Measurements from ENCODE around the gene RPS27. TPM values are rescaled to one million over a fixed set of nuclear protein-coding genes. Genes with fewer than 3 reads are reported as not detected.
A peak's percentile ranks its signal among the peaks of the same experiment; 100 is the strongest.
"Not testable (repeated sequence)": the region's sequence is repeated elsewhere in the genome, so short reads cannot be mapped to it uniquely, and the experiment has no call there.

The RPS27 gene
- polyA plus RNA-seq, 3 donors from 2014 or later = 7,421 to 15,806 (median 9,939) TPM

DNA sequence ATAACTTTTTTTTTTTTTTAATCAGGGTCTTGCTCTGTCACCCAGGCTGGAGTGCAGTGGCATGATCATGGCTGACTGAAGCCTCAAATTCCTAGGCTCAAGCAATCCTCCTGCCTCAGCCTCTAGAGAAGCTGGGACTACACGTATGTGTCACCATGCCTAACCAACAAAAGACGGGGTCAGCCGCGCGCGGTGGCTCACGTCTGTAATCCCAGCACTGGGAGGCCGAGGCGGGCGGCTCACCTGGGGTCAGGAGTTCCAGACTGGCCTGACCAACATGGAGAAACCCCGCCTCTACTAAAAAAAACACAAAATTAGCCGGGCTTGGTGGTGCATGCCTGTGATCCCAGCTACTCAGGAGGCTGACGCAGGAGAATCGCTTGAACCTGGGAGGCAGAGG is 22.0 kb downstream of the RPS27 start:
- not testable (repeated sequence) for H3K27me3 Mint-ChIP-seq (ENCODE audit: low read depth in 3 of 3); DNase-seq; H3K9me3 Mint-ChIP-seq; H3K27ac Mint-ChIP-seq; H3K4me3 Mint-ChIP-seq; H3K36me3 Mint-ChIP-seq; H3K4me1 Mint-ChIP-seq

DNA sequence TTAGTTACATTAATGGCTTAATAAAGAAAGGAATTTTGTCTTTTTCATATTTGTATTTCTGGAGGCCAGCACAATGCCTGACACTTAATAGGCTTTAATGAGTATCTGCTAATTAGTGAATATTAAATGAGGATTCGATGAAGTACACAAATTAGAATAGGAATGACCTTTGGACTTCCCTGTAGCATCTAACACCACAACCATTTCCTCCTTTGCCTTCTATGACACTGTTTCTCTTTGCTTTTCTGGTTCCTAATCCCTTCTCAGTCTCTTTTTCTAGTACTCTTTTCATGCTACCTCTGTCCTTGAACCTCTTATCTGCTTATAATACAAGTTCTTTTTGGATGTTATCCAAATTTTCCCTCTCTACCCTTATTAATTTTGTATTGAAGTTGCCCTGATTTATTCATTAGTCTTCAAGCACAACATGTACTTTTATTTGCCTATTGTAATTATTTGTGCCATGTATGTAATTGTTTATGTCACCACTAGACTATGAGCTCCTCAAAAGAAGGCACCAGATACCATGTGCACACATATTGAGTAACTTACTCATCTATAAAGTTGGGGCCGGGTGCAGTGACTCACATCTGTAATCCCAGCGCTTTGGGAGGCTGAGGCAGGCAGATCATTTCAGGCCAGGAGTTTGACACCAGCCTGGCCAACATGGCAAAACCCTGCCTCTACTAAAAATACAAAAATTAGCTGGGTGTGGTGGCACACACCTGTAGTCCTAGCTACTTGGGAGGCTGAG is 23.8 kb downstream of the RPS27 start:
- no peak overlapping the region for H3K4me3 Mint-ChIP-seq
- DNase-seq = no peak
- H3K4me1 Mint-ChIP-seq = no peaks in the 10 kb centered on the region
- no peaks in the 10 kb centered on the region for H3K9me3 Mint-ChIP-seq
- H3K36me3 Mint-ChIP-seq = peaks cover 0 to 11% (median 0%) of the 10 kb centered on the region in 3 donors
- peak overlapping the region in 1 of 6 donors; percentile 2 for H3K27ac Mint-ChIP-seq
- no peaks in the 10 kb centered on the region for H3K27me3 Mint-ChIP-seq (ENCODE audit: low read depth in 3 of 3)

DNA sequence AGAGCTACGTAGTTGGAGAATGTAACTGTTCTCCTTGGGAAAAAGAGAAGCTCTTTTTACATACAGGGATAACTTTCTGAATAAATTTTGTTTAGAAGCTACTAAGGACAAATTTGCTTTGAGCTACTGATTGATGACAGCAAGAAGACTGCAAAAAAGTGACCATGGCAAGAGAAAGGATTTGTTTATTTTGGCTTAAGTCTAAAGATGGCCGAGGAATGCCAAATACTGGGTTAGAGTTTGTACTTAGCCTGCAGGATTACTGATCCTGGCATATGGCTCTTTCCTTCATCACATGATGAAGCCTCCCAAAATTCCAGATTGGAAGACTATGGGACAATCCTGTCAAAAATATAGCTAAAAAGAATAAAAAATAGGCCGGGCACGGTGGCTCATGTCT is 28.7 kb downstream of the RPS27 start:
- Mint-ChIP-seq H3K27ac (no peak overlapping the region), H3K36me3 (peaks cover 0 to 6% (median 0%) of the 10 kb centered on the region in 3 donors), H3K27me3 (ENCODE audit: low read depth in 3 of 3) (no peaks in the 10 kb centered on the region), H3K4me1 (no peaks in the 10 kb centered on the region), H3K4me3 (no peak overlapping the region), H3K9me3 (no peaks in the 10 kb centered on the region)
- DNase-seq = no peak

DNA sequence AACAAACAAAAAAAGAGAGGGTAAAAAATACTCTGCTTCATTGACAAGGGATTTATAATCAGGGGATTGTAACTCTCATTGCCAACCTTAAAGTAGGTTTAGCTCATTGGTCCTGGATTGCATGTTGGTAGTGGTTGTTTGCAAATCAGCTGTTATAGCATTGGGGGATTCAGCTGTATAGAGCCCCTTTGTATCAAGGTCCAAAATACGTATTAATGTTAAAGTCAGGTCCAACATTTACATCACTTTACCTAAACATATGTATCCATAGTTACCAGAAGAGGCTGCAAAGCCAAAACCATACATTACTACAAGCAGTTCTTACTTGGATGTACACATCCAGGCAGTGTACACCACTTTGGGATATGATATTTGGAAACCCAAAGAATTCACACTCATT is 29.4 kb downstream of the RPS27 start:
- H3K9me3 Mint-ChIP-seq = no peaks in the 10 kb centered on the region
- peaks cover 0 to 6% (median 0%) of the 10 kb centered on the region in 3 donors for H3K36me3 Mint-ChIP-seq
- no peak for DNase-seq
- H3K4me3 Mint-ChIP-seq = no peak overlapping the region
- H3K27me3 Mint-ChIP-seq (ENCODE audit: low read depth in 3 of 3) = no peaks in the 10 kb centered on the region
- peak overlapping the region in 1 of 6 donors; percentile 16 for H3K27ac Mint-ChIP-seq
- H3K4me1 Mint-ChIP-seq = no peaks in the 10 kb centered on the region

DNA sequence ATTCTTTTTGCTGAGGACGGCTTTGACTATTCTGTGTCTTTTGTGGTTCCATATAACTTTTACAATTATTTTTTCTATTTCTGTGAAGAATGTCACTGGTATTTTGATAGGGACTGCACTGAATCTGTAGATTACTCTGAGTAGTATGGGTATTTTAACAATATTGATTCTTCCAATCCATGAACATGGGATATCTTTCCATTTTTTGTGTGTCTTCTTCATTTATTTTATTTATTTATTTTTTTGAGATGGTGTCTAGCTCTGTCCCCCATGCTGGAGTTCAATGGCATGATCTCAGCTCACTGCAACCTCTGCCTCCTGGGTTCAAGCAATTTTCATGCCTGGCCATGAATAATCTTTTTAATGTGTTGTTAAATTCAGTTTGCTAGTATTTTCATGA is 43.1 kb downstream of the RPS27 start:
- H3K4me1 Mint-ChIP-seq; H3K36me3 Mint-ChIP-seq; H3K9me3 Mint-ChIP-seq; DNase-seq; H3K27ac Mint-ChIP-seq; H3K4me3 Mint-ChIP-seq; H3K27me3 Mint-ChIP-seq (ENCODE audit: low read depth in 3 of 3): not testable (repeated sequence)

Other genes starting within 250 kb of the RPS27 start
- 10 to 100 TPM; 38.3 to 89.0 (median 54.3) TPM for gene SLC27A3, start 215.4 kb upstream of the RPS27 start, polyA plus RNA-seq
- gene GATAD2B, start 67.8 kb upstream of the RPS27 start, polyA plus RNA-seq = 1 to 10 TPM; 1.3 to 5.5 (median 2.1) TPM
- gene DENND4B, start 44.0 kb upstream of the RPS27 start, polyA plus RNA-seq = 10 to 100 TPM in 2 of 3 donors, 1 to 10 TPM in 1; 9.9 to 37.1 (median 11.5) TPM
- gene CRTC2, start 32.1 kb upstream of the RPS27 start, polyA plus RNA-seq = 10 to 100 TPM; 13.0 to 31.2 (median 19.3) TPM
- 10 to 100 TPM; 52.3 to 84.8 (median 54.6) TPM for gene SLC39A1, start 27.2 kb upstream of the RPS27 start, polyA plus RNA-seq
- 10 to 100 TPM; 10.0 to 17.6 (median 15.2) TPM for gene CREB3L4, start 22.9 kb upstream of the RPS27 start, polyA plus RNA-seq
- 100 to 1,000 TPM; 365 to 460 (median 440) TPM for gene JTB, start 13.1 kb upstream of the RPS27 start, polyA plus RNA-seq
- not detected for gene RAB13, start 4.4 kb upstream of the RPS27 start, polyA plus RNA-seq
- under 1 TPM in 1 of 3 donors, not detected in 2; 0.13 TPM for gene NUP210L, start 164.3 kb downstream of the RPS27 start, polyA plus RNA-seq
- gene TPM3, start 201.3 kb downstream of the RPS27 start, polyA plus RNA-seq = 1,000 to 10,000 TPM; 1,142 to 1,239 (median 1,223) TPM
- not detected for gene CFAP141, start 215.6 kb downstream of the RPS27 start, polyA plus RNA-seq
- gene UBAP2L, start 230.2 kb downstream of the RPS27 start, polyA plus RNA-seq = 10 to 100 TPM; 23.1 to 72.4 (median 52.4) TPM

All from immature natural killer cell (primary cell).